HCT116 (cell line): ENCODE results near the gene IGFBP4. TPM values are rescaled to one million over a fixed set of nuclear protein-coding genes. Genes with fewer than 3 reads are reported as not detected.

Source experiments
- ATAC-seq: fragments of 200-7000 bp; cut with Tn5 transposase; 2 replicates; pipeline ENCODE4 v1.9.1; 2020; ENCODE audit warnings: mild to moderate bottlenecking, moderate library complexity
- BruUV-seq: library from RNA; stranded (reverse); fragments of 400-500 nt; replicated peaks from 2 replicates; lab custom pipeline; 2021; lab: Mats Ljungman, UMichigan
- CTCF ChIA-PET: fragments of 300-600 bp; sonication (Branson Sonifier 250); formaldehyde crosslinking; loops from one replicate; lab custom pipeline; 2021; ENCODE audit warnings: antibody characterized with exemption; lab: Charles Lee
- POLR2A ChIA-PET: fragments of 300-600, 350-600 bp; sonication (Branson Sonifier 250); formaldehyde crosslinking; loops from one replicate; lab custom pipeline; 2021; ENCODE audit warnings: antibody characterized with exemption; lab: Charles Lee
- RAD21 ChIA-PET, 2 experiments: fragments of 300-600 bp; sonication (Branson Sonifier 250); formaldehyde crosslinking; loops; one replicate each; lab custom pipeline; 2023; ENCODE audit warnings: low total read pairs in 2 of 2; ENCODE audit not compliant: uncharacterized antibody in 2 of 2, unreplicated experiment in 2 of 2, low non-redundant PET in 1 of 2; lab: Charles Lee
- DNase-seq: peaks from one replicate; pipeline ENCODE4 v3.0.0-alpha.2; 2010; ENCODE audit warnings: low read depth, low spot score
- H2AFZ ChIP-seq: fragments of 200-600 bp; shearing (Covaris generic), sonication (generic); 2 replicates; pipeline ENCODE4 v1.6.1; 2017; ENCODE audit warnings: low read depth, mixed run types, mixed read lengths, antibody characterized with exemption, low read length; ENCODE audit not compliant: poor library complexity, severe bottlenecking
- H3K27ac ChIP-seq: 2 replicates; pipeline ENCODE4 v1.5.1; 2012; ENCODE audit warnings: low read depth, low read length
- H3K27me3 ChIP-seq: fragments of 200-600 bp; sonication (generic); 2 replicates; pipeline ENCODE4 v1.6.1; 2016; ENCODE audit warnings: mixed run types, low read length, mixed read lengths; ENCODE audit not compliant: insufficient read depth
- H3K36me3 ChIP-seq, 2 experiments: fragments of 200-500 bp in 1 of 2; fragments of 200-600 bp in 1 of 2; sonication (Bioruptor generic) in 1 of 2; sonication (generic) in 1 of 2; 2 replicates each; pipeline versions ENCODE4 v1.5.1 to v1.6.1; 2014 to 2016; ENCODE audit warnings: low read length in 2 of 2, inconsistent platforms in 1 of 2, mixed read lengths in 1 of 2, mixed run types in 1 of 2; ENCODE audit not compliant: insufficient read depth in 2 of 2, control insufficient read depth in 1 of 2
- H3K4me1 ChIP-seq, 2 experiments: fragments of 200-600 bp in 1 of 2; sonication (generic) in 1 of 2; 2 replicates each; pipeline versions ENCODE4 v1.5.1 to v1.6.1; 2012 to 2017; ENCODE audit warnings: low read length in 2 of 2, inconsistent platforms in 1 of 2, mild to moderate bottlenecking in 1 of 2, mixed read lengths in 1 of 2, mixed run types in 1 of 2, moderate library complexity in 1 of 2; ENCODE audit not compliant: insufficient read depth in 2 of 2, control insufficient read depth in 1 of 2
- H3K4me2 ChIP-seq: fragments of 200-600 bp; sonication (generic); 2 replicates; pipeline ENCODE4 v1.6.1; 2017; ENCODE audit warnings: mixed run types, low read length, mixed read lengths
- H3K4me3 ChIP-seq, 2 experiments: fragments of 200-600 bp in 1 of 2; sonication (generic) in 1 of 2; replicated peaks in 1 of 2; 2 replicates each; pipeline ENCODE4 v1.5.1; 2011 to 2016; ENCODE audit warnings: low read length in 2 of 2, control low read depth in 1 of 2, low read depth in 1 of 2, mild to moderate bottlenecking in 1 of 2, mixed read lengths in 1 of 2, mixed run types in 1 of 2
- H3K79me2 ChIP-seq: fragments of 200-600 bp; sonication (generic); 2 replicates; pipeline ENCODE4 v1.6.1; 2017; ENCODE audit warnings: mild to moderate bottlenecking, mixed run types, low read length, moderate library complexity, mixed read lengths; ENCODE audit not compliant: insufficient read depth
- H3K9ac ChIP-seq: fragments of 200-600 bp; sonication (generic); 2 replicates; pipeline ENCODE4 v1.6.1; 2016; ENCODE audit warnings: low read length, mixed read lengths
- H3K9me2 ChIP-seq: fragments of 200-600 bp; sonication (generic), shearing (Covaris generic); 2 replicates; pipeline ENCODE4 v1.6.1; 2017; ENCODE audit warnings: mixed run types, mild to moderate bottlenecking, moderate library complexity; ENCODE audit not compliant: insufficient read depth
- H3K9me3 ChIP-seq, 2 experiments: fragments of 200-500 bp in 1 of 2; fragments of 200-600 bp in 1 of 2; sonication (Bioruptor generic) in 1 of 2; sonication (generic) in 1 of 2; 2 replicates each; pipeline ENCODE4 v1.6.1; 2014 to 2017; ENCODE audit warnings: low read length in 2 of 2, mixed read lengths in 2 of 2, inconsistent platforms in 1 of 2, low read depth in 1 of 2, mild to moderate bottlenecking in 1 of 2, mixed run types in 1 of 2, moderate library complexity in 1 of 2; ENCODE audit not compliant: control insufficient read depth in 1 of 2, insufficient read depth in 1 of 2
- H4K20me1 ChIP-seq: fragments of 200-600 bp; sonication (generic), shearing (Covaris generic); 2 replicates; pipeline ENCODE4 v1.6.1; 2017; ENCODE audit warnings: mixed run types, mild to moderate bottlenecking, moderate library complexity; ENCODE audit not compliant: insufficient read depth
- ATF3 ChIP-seq: IDR thresholded peaks from 2 replicates; pipeline ENCODE4 v1.6.1; 2012
- CBX3 ChIP-seq: IDR thresholded peaks from 2 replicates; pipeline ENCODE4 v1.6.1; 2012; ENCODE audit warnings: low read depth
- CEBPB ChIP-seq: IDR thresholded peaks from 2 replicates; pipeline ENCODE4 v1.6.1; 2012; ENCODE audit warnings: low read depth
- EGR1 ChIP-seq: IDR thresholded peaks from 2 replicates; pipeline ENCODE4 v1.6.1; 2012; ENCODE audit warnings: low read depth
- ELF1 ChIP-seq: IDR thresholded peaks from 2 replicates; pipeline ENCODE4 v1.6.1; 2012; ENCODE audit warnings: low read depth, borderline replicate concordance
- EZH2 ChIP-seq: fragments of 200-600 bp; sonication (generic); IDR thresholded peaks from 2 replicates; pipeline ENCODE4 v1.6.1; 2017; ENCODE audit warnings: antibody characterized with exemption, mixed run types
- EZH2phosphoT487 ChIP-seq: fragments of 200-600 bp; IDR thresholded peaks from 2 replicates; pipeline ENCODE4 v1.6.1; 2018; ENCODE audit warnings: antibody characterized with exemption, borderline replicate concordance
- FOSL1 ChIP-seq: IDR thresholded peaks from 2 replicates; pipeline ENCODE4 v1.6.1; 2012; ENCODE audit warnings: low read depth
- JUND ChIP-seq: IDR thresholded peaks from 2 replicates; pipeline ENCODE4 v1.6.1; 2012
- MAX ChIP-seq: IDR thresholded peaks from 2 replicates; pipeline ENCODE4 v1.6.1; 2012
- POLR2A ChIP-seq: IDR thresholded peaks from 2 replicates; pipeline ENCODE4 v1.7.0; 2011; ENCODE audit warnings: borderline replicate concordance; ENCODE audit not compliant: insufficient read depth, insufficient read length; ENCODE audit errors: extremely low read depth
- POLR2AphosphoS5 ChIP-seq: IDR thresholded peaks from 2 replicates; pipeline ENCODE4 v1.6.1; 2011; ENCODE audit warnings: mild to moderate bottlenecking, low read depth, low read length, moderate library complexity
- RAD21 ChIP-seq: IDR thresholded peaks from 2 replicates; pipeline ENCODE4 v1.6.1; 2012; ENCODE audit warnings: low read depth, mild to moderate bottlenecking
- REST ChIP-seq: IDR thresholded peaks from 2 replicates; pipeline ENCODE4 v1.6.1; 2012; ENCODE audit warnings: low read depth
- SIN3A ChIP-seq: IDR thresholded peaks from 2 replicates; pipeline ENCODE4 v1.6.1; 2012; ENCODE audit warnings: low read depth
- SP1 ChIP-seq: IDR thresholded peaks from 2 replicates; pipeline ENCODE4 v1.6.1; 2012; ENCODE audit warnings: low read depth
- SRF ChIP-seq: IDR thresholded peaks from 2 replicates; pipeline ENCODE4 v1.6.1; 2012; ENCODE audit warnings: low read depth
- TCF7L2 ChIP-seq: IDR thresholded peaks from 2 replicates; pipeline ENCODE4 v1.7.0; 2011; ENCODE audit warnings: borderline replicate concordance, inconsistent platforms; ENCODE audit not compliant: insufficient read depth, insufficient read length; ENCODE audit errors: extremely low read depth
- ZBTB33 ChIP-seq: IDR thresholded peaks from 2 replicates; pipeline ENCODE4 v1.6.1; 2011; ENCODE audit warnings: mild to moderate bottlenecking, low read length, moderate library complexity; ENCODE audit not compliant: insufficient replicate concordance; ENCODE audit errors: extremely low read depth
- ZFX ChIP-seq: fragments of 450-650 bp; IDR thresholded peaks from 2 replicates; pipeline ENCODE4 v1.6.1; 2017
- ZNF274 ChIP-seq: fragments of 200-500 bp; sonication (Bioruptor generic); IDR thresholded peaks from 2 replicates; pipeline ENCODE4 v1.6.1; 2014; ENCODE audit warnings: mild to moderate bottlenecking, low read depth, low read length, inconsistent platforms
- intact Hi-C: fragments of 100-400 bp; cut with micrococcal nuclease; formaldehyde crosslinking; loops from 2 replicates; pipeline ENCODE4 v1.10.0; 2022
- total RNA-seq: library from RNA; stranded (reverse); gene quantifications from one replicate; pipeline ENCODE4 v1.2.1, GENCODE V29; 2021; ENCODE audit not compliant: unreplicated experiment

The IGFBP4 gene
- total RNA-seq, 1 experiment from 2014 or later: 2.0 TPM

GRCh38 chr17:40422990-40423633 lies 20.1 kb upstream of the IGFBP4 start:
- Histone ChIP-seq H3K27me3 (no peaks in the 10 kb centered on the region), H3K4me1 (peaks cover 8 to 23% of the 10 kb centered on the region in 2 experiments; a peak in 3 of 4 replicates), H4K20me1 (no peaks in the 10 kb centered on the region), H3K79me2 (no peaks in the 10 kb centered on the region), H3K9me3 (no peaks in the 10 kb centered on the region), H3K9me2 (no peaks in the 10 kb centered on the region), H3K4me3 (no peak overlapping the region), H2AFZ (peak overlapping the region; percentile 91), H3K9ac (no peak overlapping the region), H3K36me3 (no peaks in the 10 kb centered on the region), H3K27ac (no peak overlapping the region), H3K4me2 (peak overlapping the region; percentile 29; the same call in 1 of the 2 replicates)
- DNase-seq (peak; percentile 38), ATAC-seq (peak; percentile 95)
- ChIA-PET CTCF (interaction anchor here (0.8 to 2.1 kb wide), 4 partner anchors 18 to 137 kb away, joined by 3 to 9 read pairs (median 5); no protein-coding TSS in a partner anchor), POLR2A (no interaction called here), RAD21 (interaction anchor here (0.5 to 0.8 kb wide), 2 partner anchors 110 kb away, joined by 3 to 5 read pairs; no protein-coding TSS in a partner anchor)
- no TSS peak for BruUV-seq
- intact Hi-C loops: no loop called here
- TF ChIP-seq JUND (0 out of 2 replicates have a peak, but pooled peaks have one; percentile 15), ATF3 (no peak), EGR1 (no peak), ELF1 (no peak), EZH2 (no peak), CBX3 (0 out of 2 replicates have a peak, but pooled peaks have one; percentile 21), SIN3A (no peak), POLR2AphosphoS5 (no peak), CEBPB (no peak), REST (no peak), ZNF274 (no peak), ZBTB33 (no peak), FOSL1 (no peak), SP1 (peak; percentile 73), SRF (no peak), EZH2phosphoT487 (no peak), TCF7L2 (no peak), RAD21 (peak; percentile 21; the same call in 1 of the 2 replicates), MAX (no peak), ZFX (no peak), POLR2A (no peak)
